CD4-positive, CD25-positive, alpha-beta regulatory T cell (primary cell): ENCODE data around the gene TMEM86A. TPM values are rescaled to one million over a fixed set of nuclear protein-coding genes. Genes with fewer than 3 reads are reported as not detected.

Experiments
- ATAC-seq, 2 donors: fragments of 150-1000 bp; cut with Tn5 transposase; one replicate each; pipeline ENCODE4 v1.10.0; 2021; ENCODE audit warnings: low read depth in 2 of 2, moderate number of reproducible peaks in 2 of 2, moderate library complexity in 1 of 2
- DNase-seq, 3 donors: peaks; one replicate each; pipeline versions ENCODE4 v3.0.0 to v3.0.0-alpha.2; 2012 to 2022; ENCODE audit warnings: mixed read lengths in 1 of 3
- H3K27ac ChIP-seq: one replicate; pipeline ENCODE4 v1.7.0; 2013; ENCODE audit warnings: mild to moderate bottlenecking, low read length; ENCODE audit not compliant: insufficient read depth, poor library complexity, severe bottlenecking
- H3K27me3 ChIP-seq: one replicate; pipeline ENCODE4 v1.7.0; 2013; ENCODE audit warnings: low read length; ENCODE audit not compliant: control insufficient read depth, insufficient read depth
- H3K36me3 ChIP-seq: one replicate; pipeline ENCODE4 v1.7.0; 2013; ENCODE audit warnings: mild to moderate bottlenecking, low read length, moderate library complexity; ENCODE audit not compliant: control insufficient read depth, insufficient read depth
- H3K4me1 ChIP-seq: 2 replicates; pipeline ENCODE4 v1.7.0; 2013; ENCODE audit warnings: mild to moderate bottlenecking, low read length; ENCODE audit not compliant: insufficient read depth, control insufficient read depth, poor library complexity, severe bottlenecking
- H3K4me3 ChIP-seq: one replicate; pipeline ENCODE4 v1.7.0; 2013; ENCODE audit warnings: low read depth, mild to moderate bottlenecking, low read length, moderate library complexity
- H3K9me3 ChIP-seq, 2 experiments: 1 replicate in 1 of 2; 2 replicates in 1 of 2; pipeline ENCODE4 v1.7.0; 2013; ENCODE audit warnings: low read length in 2 of 2, mild to moderate bottlenecking in 1 of 2, moderate library complexity in 1 of 2; ENCODE audit not compliant: control insufficient read depth in 2 of 2
- H3K27ac Mint-ChIP-seq, 3 donors: one replicate each; pipeline ENCODE4 v1.8.0; 2020 to 2022; ENCODE audit warnings: mild to moderate bottlenecking in 3 of 3, mixed read lengths in 3 of 3, moderate library complexity in 2 of 3
- H3K27me3 Mint-ChIP-seq: one replicate; pipeline ENCODE4 v1.8.0; 2022; ENCODE audit warnings: mild to moderate bottlenecking, mixed read lengths
- H3K36me3 Mint-ChIP-seq: one replicate; pipeline ENCODE4 v1.8.0; 2020; ENCODE audit warnings: mixed read lengths
- H3K4me1 Mint-ChIP-seq, 4 donors: one replicate each; pipeline ENCODE4 v1.8.0; 2020 to 2022; ENCODE audit warnings: mixed read lengths in 4 of 4, mild to moderate bottlenecking in 1 of 4
- H3K4me3 Mint-ChIP-seq, 4 donors: one replicate each; pipeline ENCODE4 v1.8.0; 2020 to 2022; ENCODE audit warnings: mild to moderate bottlenecking in 4 of 4, mixed read lengths in 4 of 4, moderate library complexity in 3 of 4
- H3K9me3 Mint-ChIP-seq, 7 donors: one replicate each; pipeline ENCODE4 v1.8.0; 2020 to 2022; ENCODE audit warnings: mixed read lengths in 7 of 7, mild to moderate bottlenecking in 3 of 7, moderate library complexity in 2 of 7
- polyA plus RNA-seq, 4 donors: library from polyadenylated mRNA; unstranded; fragments of 300-500 nt; fragmentation: Illumina TruSeq; gene quantifications; one replicate each; pipeline ENCODE4 v1.2.3, GENCODE V29; 2021
- total RNA-seq: library from RNA; stranded (reverse); gene quantifications from one replicate; pipeline ENCODE4 v1.2.3, GENCODE V29; 2022

TMEM86A gene
- total and polyA plus RNA-seq, 5 donors from 2014 or later, result 1.00 to 4.8 (median 1.3) TPM

GRCh38 chr11:18706330-18707243, 8.0 kb downstream of the TMEM86A start:
- H3K27me3 Mint-ChIP-seq, result peaks cover 39% of the 10 kb centered on the region
- peak overlapping the region; percentile 85 for H3K4me3 ChIP-seq

GRCh38 chr11:18707811-18708340, 9.3 kb downstream of the TMEM86A start:
- peaks cover 19% of the 10 kb centered on the region for H3K4me1 ChIP-seq
- no peaks in the 10 kb centered on the region for H3K9me3 ChIP-seq
- H3K27ac Mint-ChIP-seq, result peak overlapping the region in 2 of 3 donors; percentile 70 to 80
- no peaks in the 10 kb centered on the region for H3K27me3 ChIP-seq
- no peak overlapping the region for H3K4me3 ChIP-seq
- peaks cover 41% of the 10 kb centered on the region for H3K27me3 Mint-ChIP-seq
- H3K36me3 ChIP-seq, result no peaks in the 10 kb centered on the region
- H3K27ac ChIP-seq, result no peak overlapping the region
- H3K4me1 Mint-ChIP-seq, result peaks cover 0 to 31% (median 8%) of the 10 kb centered on the region in 4 donors
- H3K9me3 Mint-ChIP-seq, result no peaks in the 10 kb centered on the region
- H3K36me3 Mint-ChIP-seq, result no peaks in the 10 kb centered on the region
- peak overlapping the region in 1 of 4 donors; percentile 65 for H3K4me3 Mint-ChIP-seq
- no peak for DNase-seq
- no peak for ATAC-seq

More at GRCh38 chr11:18706330-18707243, 8.0 kb downstream of the TMEM86A start:
- DNase-seq, result peak; percentile 33 to 77 (median 57)
- H3K9me3 ChIP-seq, result no peaks in the 10 kb centered on the region
- peak; percentile 82 to 86 for ATAC-seq
- no peaks in the 10 kb centered on the region for H3K36me3 ChIP-seq
- peaks cover 19% of the 10 kb centered on the region for H3K4me1 ChIP-seq
- no peaks in the 10 kb centered on the region for H3K27me3 ChIP-seq
- H3K4me1 Mint-ChIP-seq, result peaks cover 0 to 31% (median 8%) of the 10 kb centered on the region in 4 donors
- peak overlapping the region; percentile 70 to 98 (median 93) for H3K27ac Mint-ChIP-seq
- H3K27ac ChIP-seq, result peak overlapping the region; percentile 60
- H3K36me3 Mint-ChIP-seq, result no peaks in the 10 kb centered on the region
- peak overlapping the region; percentile 65 to 96 (median 92) for H3K4me3 Mint-ChIP-seq
- no peaks in the 10 kb centered on the region for H3K9me3 Mint-ChIP-seq

- Histone ChIP-seq H3K27me3 (no peaks in the 10 kb centered on the region), H3K36me3 (no peaks in the 10 kb centered on the region), H3K9me3 (no peaks in the 10 kb centered on the region), H3K4me1 (peaks cover 19% of the 10 kb centered on the region), H3K27ac (no peak overlapping the region), H3K4me3 (no peak overlapping the region)
- Mint-ChIP-seq H3K4me3 (peak overlapping the region in 1 of 4 donors; percentile 51), H3K27me3 (peaks cover 32% of the 10 kb centered on the region), H3K27ac (peak overlapping the region in 1 of 3 donors; percentile 2), H3K36me3 (no peaks in the 10 kb centered on the region), H3K9me3 (no peaks in the 10 kb centered on the region), H3K4me1 (peaks cover 0 to 25% (median 8%) of the 10 kb centered on the region in 4 donors)
- DNase-seq (no peak), ATAC-seq (no peak)
Measured at GRCh38 chr11:18709414-18709813, 10.8 kb downstream of the TMEM86A start.

GRCh38 chr11:18710545-18710944, 12.0 kb downstream of the TMEM86A start:
- no peak overlapping the region for H3K4me3 Mint-ChIP-seq
- Histone ChIP-seq H3K4me3 (no peak overlapping the region), H3K27me3 (no peaks in the 10 kb centered on the region), H3K9me3 (no peaks in the 10 kb centered on the region), H3K4me1 (peaks cover 14% of the 10 kb centered on the region), H3K36me3 (no peaks in the 10 kb centered on the region), H3K27ac (no peak overlapping the region)
- no peak overlapping the region for H3K27ac Mint-ChIP-seq
- no peaks in the 10 kb centered on the region for H3K36me3 Mint-ChIP-seq
- no peaks in the 10 kb centered on the region for H3K9me3 Mint-ChIP-seq
- no peak for ATAC-seq
- no peak for DNase-seq
- H3K27me3 Mint-ChIP-seq, result peaks cover 25% of the 10 kb centered on the region
- peaks cover 0 to 14% (median 5%) of the 10 kb centered on the region in 4 donors for H3K4me1 Mint-ChIP-seq

GRCh38 chr11:18713646-18714442, 15.3 kb downstream of the TMEM86A start:
- H3K4me1 Mint-ChIP-seq, result no peaks in the 10 kb centered on the region
- H3K4me3 Mint-ChIP-seq, result no peak overlapping the region
- H3K27ac Mint-ChIP-seq, result no peak overlapping the region
- no peaks in the 10 kb centered on the region for H3K4me1 ChIP-seq
- peaks cover 31% of the 10 kb centered on the region for H3K27me3 Mint-ChIP-seq
- ATAC-seq, result no peak
- H3K36me3 ChIP-seq, result no peaks in the 10 kb centered on the region
- H3K9me3 Mint-ChIP-seq, result no peaks in the 10 kb centered on the region
- H3K4me3 ChIP-seq, result no peak overlapping the region
- DNase-seq, result no peak
- no peaks in the 10 kb centered on the region for H3K36me3 Mint-ChIP-seq
- H3K27ac ChIP-seq, result no peak overlapping the region
- H3K27me3 ChIP-seq, result peaks cover 2% of the 10 kb centered on the region
- no peaks in the 10 kb centered on the region for H3K9me3 ChIP-seq

GRCh38 chr11:18714443-18714780, 15.8 kb downstream of the TMEM86A start:
- H3K27me3 ChIP-seq, result peaks cover 2% of the 10 kb centered on the region
- no peak overlapping the region for H3K4me3 ChIP-seq
- Mint-ChIP-seq H3K9me3 (no peaks in the 10 kb centered on the region), H3K27me3 (peaks cover 30% of the 10 kb centered on the region), H3K27ac (no peak overlapping the region), H3K4me1 (no peaks in the 10 kb centered on the region), H3K4me3 (no peak overlapping the region), H3K36me3 (no peaks in the 10 kb centered on the region)
- no peaks in the 10 kb centered on the region for H3K4me1 ChIP-seq
- no peak overlapping the region for H3K27ac ChIP-seq
- no peaks in the 10 kb centered on the region for H3K9me3 ChIP-seq
- H3K36me3 ChIP-seq, result no peaks in the 10 kb centered on the region
- no peak for ATAC-seq
- no peak for DNase-seq

GRCh38 chr11:18715476-18715875, 16.9 kb downstream of the TMEM86A start:
- Histone ChIP-seq H3K9me3 (no peaks in the 10 kb centered on the region), H3K27me3 (peaks cover 2% of the 10 kb centered on the region), H3K4me3 (no peak overlapping the region), H3K36me3 (no peaks in the 10 kb centered on the region), H3K27ac (no peak overlapping the region), H3K4me1 (no peaks in the 10 kb centered on the region)
- H3K9me3 Mint-ChIP-seq, result peaks cover 0 to 2% (median 0%) of the 10 kb centered on the region in 7 donors
- H3K4me1 Mint-ChIP-seq, result peaks cover 0 to 2% (median 0%) of the 10 kb centered on the region in 4 donors
- no peak overlapping the region for H3K27ac Mint-ChIP-seq
- no peaks in the 10 kb centered on the region for H3K36me3 Mint-ChIP-seq
- ATAC-seq (no peak), DNase-seq (no peak)
- H3K27me3 Mint-ChIP-seq, result peaks cover 21% of the 10 kb centered on the region
- H3K4me3 Mint-ChIP-seq, result no peak overlapping the region
